GM12878 (cell line): ENCODE measurements around the gene KIAA0930. TPM values are rescaled to one million over a fixed set of nuclear protein-coding genes. Genes with fewer than 3 reads are reported as not detected.

ENCODE experiments used
- ATAC-seq: fragments of 200-7000 bp; cut with Tn5 transposase; 3 replicates; pipeline ENCODE4 v1.9.1; 2020; ENCODE audit warnings: mild to moderate bottlenecking, moderate library complexity
- BruUV-seq: library from RNA; stranded (reverse); fragments of 400-500 nt; replicated peaks from 2 replicates; lab custom pipeline; 2021; lab: Mats Ljungman, UMichigan
- CTCF ChIA-PET: fragments of 300-600 bp; sonication (Branson Sonifier 250); formaldehyde crosslinking; extraction: SDS; loops from one replicate; lab custom pipeline; 2021; ENCODE audit warnings: inconsistent platforms; lab: Yijun Ruan, JAX
- POLR2A ChIA-PET: fragments of 350-600 bp; formaldehyde crosslinking; extraction: SDS; loops from one replicate; lab custom pipeline; 2021; ENCODE audit warnings: inconsistent platforms; lab: Charles Lee
- RAD21 ChIA-PET: fragments of 300-600 bp; sonication (Branson Sonifier 250); formaldehyde crosslinking; loops from one replicate; lab custom pipeline; 2023; ENCODE audit warnings: antibody characterized with exemption; ENCODE audit not compliant: unreplicated experiment; lab: Charles Lee
- SMC1A ChIA-PET: fragments of 300-600 bp; sonication (Branson Sonifier 250); formaldehyde crosslinking; loops from one replicate; lab custom pipeline; 2023; ENCODE audit not compliant: unreplicated experiment, uncharacterized antibody; lab: Charles Lee
- DNase-seq: peaks from one replicate; pipeline ENCODE4 v3.0.0-alpha.2; 2011; ENCODE audit warnings: low read depth, low spot score
- FAIRE-seq: peaks from 3 replicates; lab custom pipeline; 2011; peaks lifted over from hg19 to GRCh38; lab: Jason Lieb, UNC
- H2AFZ ChIP-seq: 2 replicates; pipeline ENCODE4 v1.6.0; 2011; ENCODE audit warnings: low read depth, low read length, control low read depth; ENCODE audit not compliant: control insufficient read depth
- H3K27ac ChIP-seq: 2 replicates; pipeline ENCODE4 v1.5.1; 2011; ENCODE audit warnings: control low read depth; ENCODE audit not compliant: control insufficient read depth, insufficient read depth
- H3K27me3 ChIP-seq, 2 experiments: replicated peaks in 1 of 2; 2 replicates each; pipeline versions ENCODE4 v1.6.0 to v1.6.1; 2011; ENCODE audit warnings: low read length in 1 of 2; ENCODE audit not compliant: control insufficient read depth in 2 of 2, insufficient read depth in 2 of 2
- H3K36me3 ChIP-seq, 2 experiments: 2 replicates each; pipeline ENCODE4 v1.5.1; 2011; ENCODE audit warnings: low read length in 1 of 2; ENCODE audit not compliant: control insufficient read depth in 2 of 2, insufficient read depth in 2 of 2
- H3K4me1 ChIP-seq: 2 replicates; pipeline ENCODE4 v1.6.1; 2011; ENCODE audit warnings: mild to moderate bottlenecking, low read length, moderate library complexity, mixed read lengths; ENCODE audit not compliant: control insufficient read depth, insufficient read depth
- H3K4me2 ChIP-seq: 2 replicates; pipeline ENCODE4 v1.6.0; 2011; ENCODE audit warnings: control low read depth; ENCODE audit not compliant: control insufficient read depth, insufficient read depth
- H3K4me3 ChIP-seq: fragments of 200-600 bp; sonication (generic); 2 replicates; pipeline ENCODE4 v1.5.1; 2016
- H3K79me2 ChIP-seq: 2 replicates; pipeline ENCODE4 v1.6.0; 2011; ENCODE audit warnings: low read length; ENCODE audit not compliant: control insufficient read depth, insufficient read depth
- H3K9ac ChIP-seq: 2 replicates; pipeline ENCODE4 v1.8.0; 2011; ENCODE audit warnings: low read length, control low read depth, mixed read lengths; ENCODE audit not compliant: control insufficient read depth, insufficient read depth
- H3K9me3 ChIP-seq: replicated peaks from 3 replicates; pipeline ENCODE4 v1.5.1; 2011; ENCODE audit warnings: mild to moderate bottlenecking, low read length; ENCODE audit not compliant: control insufficient read depth, insufficient read depth
- H4K20me1 ChIP-seq: 2 replicates; pipeline ENCODE4 v1.6.0; 2011; ENCODE audit not compliant: control insufficient read depth, insufficient read depth
- BMI1 ChIP-seq: fragments of 450-650 bp; IDR thresholded peaks from 2 replicates; pipeline ENCODE4 v1.6.1; 2016; ENCODE audit warnings: mild to moderate bottlenecking, moderate library complexity, borderline replicate concordance
- CEBPB ChIP-seq, 2 experiments: fragments of 150-350 bp in 1 of 2; IDR thresholded peaks; 2 replicates each; pipeline ENCODE4 v1.6.1; 2012 to 2014; ENCODE audit warnings: low read depth in 2 of 2, low read length in 2 of 2, borderline replicate concordance in 1 of 2, inconsistent platforms in 1 of 2
- CREB1 ChIP-seq: IDR thresholded peaks from 2 replicates; pipeline ENCODE4 v1.6.1; 2012; ENCODE audit warnings: low read depth, mild to moderate bottlenecking, inconsistent platforms
- EGR1 ChIP-seq, 2 experiments: IDR thresholded peaks; 1 replicate in 1 of 2; 2 replicates in 1 of 2; pipeline ENCODE4 v1.6.1; 2011 to 2012; ENCODE audit warnings: low read depth in 2 of 2, low read length in 2 of 2, borderline replicate concordance in 1 of 2, mild to moderate bottlenecking in 1 of 2, moderate library complexity in 1 of 2
- EP300 ChIP-seq, 2 experiments: fragments of 150-350 bp in 1 of 2; IDR thresholded peaks; 2 replicates each; pipeline ENCODE4 v1.6.1; 2011 to 2012; ENCODE audit warnings: low read depth in 2 of 2, low read length in 2 of 2, borderline replicate concordance in 1 of 2, improper control_type of control experiment in 1 of 2, inconsistent platforms in 1 of 2; ENCODE audit not compliant: control insufficient read depth in 1 of 2
- ESRRA ChIP-seq: IDR thresholded peaks from 2 replicates; pipeline ENCODE4 v1.6.1; 2012; ENCODE audit warnings: mild to moderate bottlenecking, low read length, improper control_type of control experiment
- ETV6 ChIP-seq, 2 experiments: fragments of 450-650 bp in 1 of 2; IDR thresholded peaks in 1 of 2; conservative IDR thresholded peaks in 1 of 2; 2 replicates each; pipeline ENCODE4 v1.6.1; 2014; ENCODE audit warnings: antibody characterized with exemption in 1 of 2, borderline replicate concordance in 1 of 2, low read depth in 1 of 2, mild to moderate bottlenecking in 1 of 2, moderate library complexity in 1 of 2
- IKZF1 ChIP-seq: fragments of 450-650 bp; conservative IDR thresholded peaks from 2 replicates; pipeline ENCODE4 v1.6.1; 2017; ENCODE audit warnings: antibody characterized with exemption, mild to moderate bottlenecking
- IKZF2 ChIP-seq, 2 experiments: fragments of 450-650 bp; IDR thresholded peaks; 2 replicates each; pipeline ENCODE4 v1.6.1; 2017; ENCODE audit warnings: mild to moderate bottlenecking in 2 of 2, moderate library complexity in 2 of 2
- JUNB ChIP-seq: IDR thresholded peaks from 2 replicates; pipeline ENCODE4 v1.6.1; 2016; ENCODE audit warnings: antibody characterized with exemption, mild to moderate bottlenecking
- MAX ChIP-seq: IDR thresholded peaks from 2 replicates; pipeline ENCODE4 v1.6.1; 2012; ENCODE audit warnings: low read depth, low read length, improper control_type of control experiment
- MXI1 ChIP-seq: fragments of 150-350 bp; IDR thresholded peaks from 2 replicates; pipeline ENCODE4 v1.6.1; 2011; ENCODE audit warnings: low read depth, mild to moderate bottlenecking, inconsistent platforms, low read length, improper control_type of control experiment
- NR2F1 ChIP-seq: fragments of 450-650 bp; conservative IDR thresholded peaks from 2 replicates; pipeline ENCODE4 v1.6.1; 2017; ENCODE audit warnings: mild to moderate bottlenecking
- POU2F2 ChIP-seq: IDR thresholded peaks from 3 replicates; pipeline ENCODE4 v1.6.1; 2011; ENCODE audit warnings: low read depth, mild to moderate bottlenecking, low read length, borderline replicate concordance
- SIN3A ChIP-seq: IDR thresholded peaks from 2 replicates; pipeline ENCODE4 v1.6.1; 2012; ENCODE audit warnings: low read depth, low read length, improper control_type of control experiment
- SUPT20H ChIP-seq: IDR thresholded peaks from 2 replicates; pipeline ENCODE4 v1.6.1; 2011; ENCODE audit warnings: low read depth, mild to moderate bottlenecking, low read length, moderate library complexity, borderline replicate concordance; ENCODE audit not compliant: control insufficient read depth
- TCF7 ChIP-seq: IDR thresholded peaks from 2 replicates; pipeline ENCODE4 v1.6.1; 2014; ENCODE audit warnings: antibody characterized with exemption, borderline replicate concordance
- ZNF217 ChIP-seq: fragments of 450-650 bp; IDR thresholded peaks from 2 replicates; pipeline ENCODE4 v1.6.1; 2017; ENCODE audit warnings: antibody characterized with exemption, mild to moderate bottlenecking
- ZNF384 ChIP-seq: IDR thresholded peaks from 2 replicates; pipeline ENCODE4 v1.6.1; 2012; ENCODE audit warnings: low read depth, mild to moderate bottlenecking, low read length, improper control_type of control experiment, borderline replicate concordance
- WGBS: methylation state at CpG from one replicate; pipeline ENCODE4 v1.1.6; 2016; ENCODE audit warnings: low lambda C conversion rate; ENCODE audit not compliant: insufficient replicate concordance, insufficient coverage; ENCODE audit errors: missing lambda C conversion rate; 5-methylcytosine and 5-hydroxymethylcytosine counted together
- in situ Hi-C: fragments of 300-500 bp; cut with MboI; formaldehyde crosslinking; loops from 9 replicates; pipeline ENCODE4 v1.14.3; 2018; ENCODE audit warnings: mixed read lengths
- intact Hi-C: fragments of 100-400 bp; cut with micrococcal nuclease; formaldehyde crosslinking; loops from one replicate; pipeline ENCODE4 v1.14.2; 2022; ENCODE audit not compliant: unreplicated experiment
- polyA plus RNA-seq, 11 experiments: library from polyadenylated mRNA; depleted of rRNA in 4 of 11; unstranded in 6 of 11; stranded (reverse) in 5 of 11; fragments of >200 nt; fragmentation: Nextera tagmentation in 4 of 11; fragmentation: Illumina TruSeq in 1 of 11; extraction: Ambion mirVana in 4 of 11; extraction: Trizol in 1 of 11; gene quantifications; 1 replicate in 1 of 11; 2 replicates in 10 of 11; pipeline versions ENCODE4 v1.2.1 to v1.2.3, GENCODE V29; 2011 to 2016; ENCODE audit warnings: inconsistent platforms in 2 of 11, missing spikeins in 2 of 11, low read depth in 1 of 11
- total RNA-seq, 4 experiments: library from RNA; depleted of rRNA in 3 of 4; stranded (reverse); fragments of >200 nt in 3 of 4; fragmentation: Illumina TruSeq in 1 of 4; extraction: Trizol in 1 of 4; gene quantifications; 2 replicates each; pipeline versions ENCODE4 v1.2.1 to v1.2.3, GENCODE V29; 2013 to 2021

Gene KIAA0930
- total and polyA plus RNA-seq, 10 of the 15 experiments (the other 5 are each of a cell fraction or from before 2014, with no cell fraction given): 3.6 to 125 (median 46.3) TPM

- Histone ChIP-seq H2AFZ (no peak overlapping the region), H3K4me2 (no peak overlapping the region), H3K9ac (no peak overlapping the region), H3K79me2 (no peaks in the 10 kb centered on the region), H3K4me3 (no peak overlapping the region), H3K4me1 (peaks cover 8% of the 10 kb centered on the region; the same call in 1 of the 2 replicates), H3K36me3 (no peaks in the 10 kb centered on the region), H4K20me1 (no peaks in the 10 kb centered on the region), H3K9me3 (no peaks in the 10 kb centered on the region), H3K27ac (no peak overlapping the region), H3K27me3 (no peaks in the 10 kb centered on the region; a peak in 1 of 4 replicates)
- TF ChIP-seq JUNB (no peak), NR2F1 (no peak), CEBPB (IDR thresholded peaks at IDR 0.05; ENCODE audit: borderline replicate concordance in 1 of 2, low read depth in 2 of 2, low read length in 2 of 2) (no peak), ZNF384 (no peak), MAX (no peak)
- DNase-seq (no peak), ATAC-seq (no peak), FAIRE-seq (peak; percentile 31)
- intact Hi-C loops: loop anchor here (5.0 kb wide), 1 partner anchor 37 kb away; no protein-coding TSS in a partner anchor
- SMC1A ChIA-PET: interaction anchor here (1.3 kb wide), 1 partner anchor 34 kb away, joined by 3 read pairs; no protein-coding TSS in a partner anchor
- in situ Hi-C loops: no loop called here
- 95% methylated on average over 3 of the region's 3 CpGs for WGBS
- POLR2A ChIA-PET: interaction anchor here (0.6 to 0.7 kb wide), 3 partner anchors 26 to 388 kb away, joined by 3 to 4 read pairs (median 4); no protein-coding TSS in a partner anchor
- RAD21 ChIA-PET: no interaction called here
- BruUV-seq: no TSS peak
- CTCF ChIA-PET: interaction anchor here (0.6 kb wide), 1 partner anchor 17 kb away, joined by 3 read pairs; no protein-coding TSS in a partner anchor
Observed at GRCh38 chr22:45280587-45280980, 39.9 kb upstream of the KIAA0930 start.

- in situ Hi-C loops: no loop called here
- DNase-seq: no peak
- SMC1A ChIA-PET: no interaction called here
- TF ChIP-seq EGR1 (IDR thresholded peaks at IDR 0.05; ENCODE audit: borderline replicate concordance in 1 of 2, low read depth in 2 of 2, low read length in 2 of 2) (no peak), SUPT20H (no peak), CREB1 (no peak), NR2F1 (no peak), IKZF1 (no peak), ZNF217 (no peak), POU2F2 (no peak), ETV6 (conservative IDR thresholded peaks at IDR 0.05 in 1 of 2, IDR thresholded peaks at IDR 0.05 in 1 of 2; ENCODE audit: borderline replicate concordance in 1 of 2, low read depth in 1 of 2) (no peak), TCF7 (no peak), MXI1 (no peak), EP300 (IDR thresholded peaks at IDR 0.05; ENCODE audit: borderline replicate concordance in 1 of 2, control insufficient read depth in 1 of 2, low read depth in 2 of 2, low read length in 2 of 2) (no peak), SIN3A (no peak), IKZF2 (IDR thresholded peaks at IDR 0.05) (no peak), BMI1 (no peak), ESRRA (no peak)
Observed at GRCh38 chr22:45278125-45278524, 37.4 kb upstream of the KIAA0930 start.

More at GRCh38 chr22:45278125-45278524, 37.4 kb upstream of the KIAA0930 start:
- Histone ChIP-seq H4K20me1 (no peaks in the 10 kb centered on the region), H3K4me3 (no peak overlapping the region), H3K36me3 (no peaks in the 10 kb centered on the region), H3K4me2 (no peak overlapping the region), H3K27ac (no peak overlapping the region), H3K9ac (no peak overlapping the region), H3K9me3 (no peaks in the 10 kb centered on the region), H3K27me3 (no peaks in the 10 kb centered on the region; a peak in 1 of 4 replicates), H2AFZ (no peak overlapping the region), H3K79me2 (no peaks in the 10 kb centered on the region), H3K4me1 (peaks cover 8% of the 10 kb centered on the region; the same call in 1 of the 2 replicates)
- POLR2A ChIA-PET: no interaction called here
- FAIRE-seq: no peak
- RAD21 ChIA-PET: no interaction called here
- 49% methylated on average over 9 of the region's 9 CpGs for whole genome bisulfite sequencing
- CTCF ChIA-PET: no interaction called here
- no peak for ATAC-seq
- no TSS peak for BruUV-seq
- intact Hi-C loops: no loop called here
